ENCODE results near the gene DNAI1.
A peak's percentile ranks its signal among the peaks of the same experiment; 100 is the strongest.

DNAI1 gene

GRCh38 chr9:34545497-34545896, 86.9 kb downstream of the DNAI1 start:
- DNase-seq (ENCODE audit: low read depth), result no peak

GRCh38 chr9:34546102-34546833, 87.7 kb downstream of the DNAI1 start:
- DNase-seq (ENCODE audit: low read depth), result no peak

GRCh38 chr9:34546834-34547827, 88.5 kb downstream of the DNAI1 start:
- DNase-seq (ENCODE audit: low read depth), result peak; percentile 22

DNA sequence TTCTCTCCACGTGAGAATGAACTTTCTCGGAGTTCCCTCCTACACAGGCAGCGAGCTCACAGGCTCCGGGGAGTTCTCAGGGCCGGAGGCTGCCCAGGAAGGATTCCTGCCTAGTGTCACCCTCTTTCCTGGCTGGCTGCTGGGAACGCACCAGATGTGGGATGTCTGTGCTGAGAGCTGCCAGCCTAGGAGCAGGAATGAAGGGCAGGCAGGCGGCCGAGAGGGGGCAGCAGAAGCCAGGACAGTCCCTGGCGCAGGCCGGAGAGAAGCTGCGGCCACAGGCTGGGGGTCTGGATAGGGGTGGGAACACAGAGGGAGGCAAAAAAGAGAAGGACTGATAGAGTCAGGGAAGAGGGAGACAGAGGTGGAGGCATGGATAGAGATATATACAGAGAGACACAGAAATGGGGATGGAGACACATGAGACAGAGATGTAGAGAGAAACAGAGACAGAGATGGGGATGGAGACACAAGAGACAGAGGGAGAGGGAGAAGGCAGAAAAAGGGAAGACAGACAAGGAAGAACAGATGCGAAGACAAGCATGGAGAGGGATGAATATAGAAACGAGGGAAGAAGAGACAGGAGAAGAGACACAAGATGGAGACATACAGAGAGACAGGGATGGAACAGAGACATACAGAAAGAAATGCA, 89.5 kb downstream of the DNAI1 start:
- no peak for DNase-seq (ENCODE audit: low read depth)

- DNase-seq (ENCODE audit: low read depth), result no peak
These were observed 90.8 kb downstream of the DNAI1 start for GRCh38 chr9:34549407-34549732.

DNA sequence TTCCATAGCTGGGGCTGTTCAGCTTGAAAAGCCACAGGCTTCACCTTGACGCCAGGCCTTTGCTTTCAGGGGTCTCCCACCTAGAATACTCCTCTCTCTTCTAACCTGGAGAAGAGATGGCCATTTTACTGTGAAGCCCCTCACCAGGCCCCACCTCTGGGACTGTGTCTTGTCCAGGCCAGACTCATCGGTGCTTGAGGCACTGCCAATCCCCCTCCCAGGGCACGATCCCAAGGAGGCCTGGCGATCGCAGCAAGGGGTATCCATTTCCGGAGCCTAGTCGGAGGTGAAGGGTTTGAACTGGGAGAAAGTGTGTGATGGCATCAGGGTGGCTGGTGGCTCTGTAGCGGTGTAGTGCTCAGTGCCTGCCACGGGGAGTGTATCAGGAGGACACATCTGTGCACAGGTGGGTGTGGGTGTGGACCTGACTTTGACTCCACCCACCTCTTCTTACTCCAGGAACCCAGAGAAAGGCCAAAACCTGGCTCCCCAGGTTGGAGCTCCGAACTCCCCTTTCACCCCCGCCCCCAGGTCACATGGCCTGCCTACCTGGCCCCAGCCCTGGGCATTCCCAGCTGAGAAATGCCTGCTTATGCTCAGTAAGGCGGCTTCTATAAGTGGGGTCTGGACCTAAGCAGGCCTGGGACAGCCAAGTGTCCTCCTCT, 91.5 kb downstream of the DNAI1 start:
- no peak for DNase-seq (ENCODE audit: low read depth)

DNA sequence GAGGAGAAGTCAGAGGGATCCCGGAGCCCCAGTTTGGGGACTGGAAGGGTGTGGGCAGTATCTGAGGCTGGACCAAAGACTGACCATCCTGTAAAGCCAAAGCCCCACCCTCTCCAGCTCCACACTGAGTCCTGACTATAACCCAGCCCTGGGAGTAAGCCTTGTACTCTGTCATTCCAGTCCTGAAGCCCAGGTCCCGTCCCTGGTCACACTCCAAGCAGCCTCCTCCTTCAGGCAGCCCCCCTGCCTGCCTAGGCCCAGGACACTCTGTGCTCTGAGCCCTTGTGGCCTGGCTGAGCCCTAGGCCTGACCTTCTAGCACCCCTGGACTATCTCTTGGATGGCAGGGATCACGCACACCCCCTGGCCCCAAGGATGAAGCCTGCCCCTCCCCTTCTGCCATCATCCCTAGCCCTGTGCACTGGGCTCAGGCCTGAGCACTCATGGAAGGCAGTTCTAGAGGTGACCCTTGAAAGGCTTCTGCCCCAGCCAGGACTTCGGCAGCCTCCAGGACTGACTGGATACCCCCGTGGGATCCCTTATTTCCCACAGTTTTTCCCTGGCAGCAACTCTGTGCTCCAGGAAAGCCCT, 92.2 kb downstream of the DNAI1 start:
- DNase-seq (ENCODE audit: low read depth), result no peak

DNA sequence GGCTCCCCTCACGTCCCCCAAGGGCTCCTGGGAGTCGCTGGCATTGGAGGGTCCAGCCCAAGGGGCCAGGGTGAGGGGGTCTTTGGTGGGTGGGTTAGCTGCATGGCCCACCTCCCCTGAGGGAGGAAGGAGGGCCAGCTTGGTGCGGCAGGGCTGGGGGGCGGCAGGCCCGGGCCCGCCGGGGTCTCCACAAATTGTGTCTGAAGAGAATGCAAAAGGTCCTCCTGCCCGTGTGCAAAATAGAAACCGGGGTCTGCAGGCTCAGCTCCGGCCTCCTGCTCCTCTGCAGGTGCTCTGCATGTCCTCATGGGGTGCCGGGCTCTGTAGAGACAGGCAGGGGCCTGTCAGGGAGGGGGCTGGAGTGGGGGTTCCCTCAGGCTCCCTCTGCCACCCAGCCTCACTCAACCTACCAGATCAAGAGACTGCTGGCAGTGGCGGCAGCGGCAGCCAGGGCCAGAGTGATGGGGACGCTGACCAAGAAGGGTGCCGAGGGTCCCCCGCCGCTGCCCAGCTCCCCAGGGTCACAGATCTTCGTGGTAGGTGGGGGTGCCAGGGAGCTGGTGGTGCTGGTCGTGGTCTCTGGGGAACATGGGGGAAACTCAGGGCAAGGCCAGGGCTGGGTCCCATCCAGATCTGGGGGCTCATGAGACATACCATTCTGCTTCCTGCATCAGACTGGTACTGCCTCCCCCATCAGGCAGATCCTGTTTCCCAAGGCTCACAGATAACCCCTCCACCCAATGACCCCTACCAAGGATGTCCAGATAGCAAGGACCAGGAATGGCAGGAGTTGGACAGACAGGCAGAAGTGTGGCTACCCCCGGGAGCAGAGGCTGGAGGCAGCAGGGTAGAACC, 93.4 kb downstream of the DNAI1 start:
- DNase-seq (ENCODE audit: low read depth), result no peak

- no peak for DNase-seq (ENCODE audit: low read depth)
These were observed 94.0 kb downstream of the DNAI1 start for GRCh38 chr9:34552606-34552981.

GRCh38 chr9:34552986-34553385, 94.4 kb downstream of the DNAI1 start:
- no peak for DNase-seq (ENCODE audit: low read depth)

DNA sequence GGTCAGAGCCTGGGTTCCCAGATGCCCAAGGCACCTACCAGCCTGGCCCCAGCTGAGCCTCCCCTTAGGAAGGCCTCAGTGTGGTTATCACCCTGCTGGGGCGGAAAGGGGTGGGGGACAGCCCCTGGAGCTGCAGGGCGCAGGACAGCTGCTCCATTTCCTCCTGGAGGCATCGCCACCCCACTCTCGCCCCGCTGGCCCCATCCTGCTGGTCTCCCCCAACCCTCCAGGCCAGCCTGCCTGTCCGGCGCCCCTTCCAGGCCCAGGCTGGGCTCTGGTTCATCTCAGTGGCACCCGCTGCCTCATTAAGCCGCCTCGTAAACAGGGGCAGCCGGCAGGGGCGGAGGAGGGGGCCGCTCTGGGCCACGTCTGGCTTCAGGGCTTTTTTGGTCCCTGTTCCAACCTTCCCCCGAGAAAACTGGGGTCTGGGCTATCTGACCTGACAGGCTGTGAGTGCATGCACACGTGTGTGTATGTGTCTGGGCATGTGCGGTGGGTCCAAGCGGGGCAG, 95.0 kb downstream of the DNAI1 start:
- no peak for DNase-seq (ENCODE audit: low read depth)

- DNase-seq (ENCODE audit: low read depth), result no peak
These were observed 95.8 kb downstream of the DNAI1 start for GRCh38 chr9:34554211-34555001.

DNA sequence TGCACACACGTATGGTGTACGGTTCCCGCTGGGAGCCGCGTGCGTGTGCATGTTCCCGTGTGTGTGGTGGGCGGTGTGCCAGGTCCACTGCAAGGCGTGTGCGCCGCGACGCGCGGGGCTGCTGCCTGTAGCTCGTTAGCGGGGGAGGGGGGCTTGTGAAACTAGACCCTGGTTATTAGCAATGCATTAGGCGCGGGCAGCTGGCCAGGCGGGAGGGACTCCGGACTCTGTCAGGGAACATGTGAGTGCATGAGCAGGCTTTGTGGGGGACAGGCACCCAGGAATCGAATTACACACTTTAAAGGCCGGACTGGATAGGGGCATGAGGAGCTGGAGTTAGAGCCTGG, 96.4 kb downstream of the DNAI1 start:
- DNase-seq (ENCODE audit: low read depth), result no peak

DNA sequence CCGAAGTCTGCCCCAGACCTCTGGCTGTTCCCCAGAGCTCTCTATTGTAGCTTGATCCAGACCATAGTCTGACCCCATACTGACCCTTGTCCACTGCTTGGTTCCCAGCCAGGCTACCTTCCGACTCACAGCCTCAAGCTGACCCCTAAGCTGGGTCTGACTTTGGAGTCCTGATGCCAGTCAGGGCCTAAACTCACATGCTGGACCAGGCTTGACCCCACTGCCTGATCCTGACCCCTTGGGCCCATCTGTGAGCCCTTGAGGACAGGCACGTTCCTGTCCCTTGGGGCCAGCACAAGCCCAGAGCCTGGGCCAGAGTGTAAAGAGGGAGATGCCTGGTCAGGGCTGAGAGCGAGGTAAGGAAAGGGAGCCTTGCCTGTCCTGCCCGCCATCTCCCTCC, 96.9 kb downstream of the DNAI1 start:
- DNase-seq (ENCODE audit: low read depth), result no peak

- DNase-seq (ENCODE audit: low read depth), result no peak
These were observed 97.4 kb downstream of the DNAI1 start for GRCh38 chr9:34555936-34556525.

- no peak for DNase-seq (ENCODE audit: low read depth)
These were observed 98.3 kb downstream of the DNAI1 start for GRCh38 chr9:34556949-34557348.

- DNase-seq (ENCODE audit: low read depth), result no peak
These were observed 99.1 kb downstream of the DNAI1 start for GRCh38 chr9:34557426-34558321.

- DNase-seq (ENCODE audit: low read depth), result no peak
These were observed 99.8 kb downstream of the DNAI1 start for GRCh38 chr9:34558364-34558763.

Data from CMK (cell line).